AG04450 (cell line): Measurements from ENCODE around the gene DYNC1H1. TPM values are rescaled to one million over a fixed set of nuclear protein-coding genes. Genes with fewer than 3 reads are reported as not detected.

Source experiments
- CTCF ChIA-PET: fragments of 300-600, 350-600 bp; formaldehyde crosslinking; extraction: SDS; loops from one replicate; lab custom pipeline; 2022; ENCODE audit warnings: antibody characterized with exemption, inconsistent platforms; lab: Charles Lee
- POLR2A ChIA-PET: fragments of 350-600 bp; formaldehyde crosslinking; extraction: SDS; loops from one replicate; lab custom pipeline; 2021; ENCODE audit warnings: antibody characterized with exemption, inconsistent platforms; lab: Yijun Ruan, JAX
- DNase-seq: peaks from one replicate; pipeline ENCODE4 v3.0.0-alpha.2; 2011; ENCODE audit warnings: low read depth, low spot score
- H3K27ac ChIP-seq: one replicate; pipeline ENCODE4 v1.5.1; 2012; ENCODE audit warnings: low read depth, low read length, control low read depth
- H3K27me3 ChIP-seq: one replicate; pipeline ENCODE4 v1.6.0; 2012; ENCODE audit warnings: low read length; ENCODE audit not compliant: control insufficient read depth, insufficient read depth
- H3K4me3 ChIP-seq: 2 replicates; pipeline ENCODE4 v1.5.1; 2011; ENCODE audit warnings: mild to moderate bottlenecking, low read depth, low read length, control low read depth
- H3K9me3 ChIP-seq: 2 replicates; pipeline ENCODE4 v1.5.1; 2012; ENCODE audit warnings: low read length; ENCODE audit not compliant: control insufficient read depth, insufficient read depth
- CTCF ChIP-seq: IDR thresholded peaks from 2 replicates; pipeline ENCODE4 v1.5.1; 2011; ENCODE audit warnings: low read depth, low read length, control low read depth, inconsistent platforms
- polyA plus RNA-seq: library from polyadenylated mRNA; depleted of rRNA; stranded (reverse); fragments of >200 nt; gene quantifications from 2 replicates; pipeline ENCODE4 v1.2.3, GENCODE V29; 2011

The DYNC1H1 gene
- polyA plus RNA-seq, 1 experiment: 189 TPM

GRCh38 chr14:102094101-102094500 is 129.7 kb downstream of the DYNC1H1 start:
- ChIA-PET POLR2A (no interaction called here), CTCF (interaction anchor here (0.7 kb wide), 1 partner anchor 133 kb away, joined by 6 read pairs; no protein-coding TSS in a partner anchor)
- no peak overlapping the region for H3K27ac ChIP-seq
- no peak for DNase-seq
- H3K4me3 ChIP-seq: no peak overlapping the region
- no peaks in the 10 kb centered on the region for H3K27me3 ChIP-seq
- no peaks in the 10 kb centered on the region for H3K9me3 ChIP-seq
- TF ChIP-seq CTCF: no peak

- no peak for TF ChIP-seq CTCF
- Histone ChIP-seq H3K27me3 (no peaks in the 10 kb centered on the region), H3K4me3 (no peak overlapping the region), H3K27ac (peak overlapping the region; percentile 21), H3K9me3 (no peaks in the 10 kb centered on the region)
- DNase-seq: no peak
- ChIA-PET CTCF (interaction anchor here (0.6 to 2.4 kb wide), 19 partner anchors 10 to 327 kb away, joined by 3 to 38 read pairs (median 4); no protein-coding TSS in a partner anchor), POLR2A (interaction anchor here (0.6 kb wide), 1 partner anchor 1705 kb away, joined by 3 read pairs; no protein-coding TSS in a partner anchor)
Measured at GRCh38 chr14:102095231-102095870, 131.0 kb downstream of the DYNC1H1 start.

- TF ChIP-seq CTCF: no peak
- ChIA-PET CTCF (interaction anchor here (0.6 to 2.4 kb wide), 32 partner anchors 8 to 389 kb away, joined by 3 to 38 read pairs (median 4); no protein-coding TSS in a partner anchor), POLR2A (interaction anchor here (0.6 kb wide), 1 partner anchor 95 kb away, joined by 4 read pairs; no protein-coding TSS in a partner anchor)
- peak overlapping the region; percentile 21 for H3K27ac ChIP-seq
- no peaks in the 10 kb centered on the region for H3K9me3 ChIP-seq
- no peak for DNase-seq
- no peaks in the 10 kb centered on the region for H3K27me3 ChIP-seq
- no peak overlapping the region for H3K4me3 ChIP-seq
Measured at GRCh38 chr14:102095871-102096568, 131.6 kb downstream of the DYNC1H1 start.

GRCh38 chr14:102096569-102097188 is 132.3 kb downstream of the DYNC1H1 start:
- peak; percentile 91 for TF ChIP-seq CTCF
- no peak overlapping the region for H3K27ac ChIP-seq
- POLR2A ChIA-PET: interaction anchor here (0.6 kb wide), 1 partner anchor 94 kb away, joined by 4 read pairs; no protein-coding TSS in a partner anchor
- peak; percentile 34 for DNase-seq
- no peaks in the 10 kb centered on the region for H3K27me3 ChIP-seq
- H3K9me3 ChIP-seq: no peaks in the 10 kb centered on the region
- no peak overlapping the region for H3K4me3 ChIP-seq
- CTCF ChIA-PET: interaction anchor here (0.6 to 2.4 kb wide), 36 partner anchors 9 to 397 kb away, joined by 3 to 38 read pairs (median 4); no protein-coding TSS in a partner anchor
